ENCODE results near the gene ETFB. TPM values are rescaled to one million over a fixed set of nuclear protein-coding genes. Genes with fewer than 3 reads are reported as not detected.
A peak's percentile ranks its signal among the peaks of the same experiment; 100 is the strongest.

ETFB gene
- total RNA-seq, 1 donor from 2014 or later, result 36.9 TPM

GRCh38 chr19:51341976-51342580 is 24.1 kb downstream of the ETFB start, which contains the start of gene VSIG10L:
TSS of gene VSIG10L (minus strand) at chr19:51342139. CDS start at chr19:51342124, 15 bp downstream.
- Histone ChIP-seq H3K4me3 (ENCODE audit: low read depth, low read length) (no peak within 1 kb of the TSS), H3K27me3 (ENCODE audit: control insufficient read depth, insufficient read depth, low read length) (peaks cover 14% of the 10 kb centered on the region), H3K36me3 (ENCODE audit: control insufficient read depth, insufficient read depth, low read length) (no peaks in the 10 kb centered on the region)
- no peak for TF ChIP-seq CTCF (IDR thresholded peaks at IDR 0.05; ENCODE audit: insufficient read depth, low read length, poor library complexity, severe bottlenecking)
- DNase-seq (ENCODE audit: low read depth), result no peak

- H3K27me3 ChIP-seq (ENCODE audit: control insufficient read depth, insufficient read depth, low read length), result peaks cover 14% of the 10 kb centered on the region
- no peaks in the 10 kb centered on the region for H3K36me3 ChIP-seq (ENCODE audit: control insufficient read depth, insufficient read depth, low read length)
- no peak overlapping the region for H3K4me3 ChIP-seq (ENCODE audit: low read depth, low read length)
- TF ChIP-seq CTCF (IDR thresholded peaks at IDR 0.05; ENCODE audit: insufficient read depth, low read length, poor library complexity, severe bottlenecking), result no peak
- no peak for DNase-seq (ENCODE audit: low read depth)
These were observed 25.1 kb downstream of the ETFB start for GRCh38 chr19:51341066-51341465.

- Histone ChIP-seq H3K36me3 (ENCODE audit: control insufficient read depth, insufficient read depth, low read length) (no peaks in the 10 kb centered on the region), H3K4me3 (ENCODE audit: low read depth, low read length) (peak overlapping the region; percentile 73), H3K27me3 (ENCODE audit: control insufficient read depth, insufficient read depth, low read length) (peaks cover 14% of the 10 kb centered on the region)
- TF ChIP-seq CTCF (IDR thresholded peaks at IDR 0.05; ENCODE audit: insufficient read depth, low read length, poor library complexity, severe bottlenecking), result no peak
- peak; percentile 83 for DNase-seq (ENCODE audit: low read depth)
These were observed 26.2 kb downstream of the ETFB start for GRCh38 chr19:51339687-51340656.

- peaks cover 14% of the 10 kb centered on the region for H3K27me3 ChIP-seq (ENCODE audit: control insufficient read depth, insufficient read depth, low read length)
- no peak for TF ChIP-seq CTCF (IDR thresholded peaks at IDR 0.05; ENCODE audit: insufficient read depth, low read length, poor library complexity, severe bottlenecking)
- peak overlapping the region; percentile 73 for H3K4me3 ChIP-seq (ENCODE audit: low read depth, low read length)
- DNase-seq (ENCODE audit: low read depth), result no peak
- no peaks in the 10 kb centered on the region for H3K36me3 ChIP-seq (ENCODE audit: control insufficient read depth, insufficient read depth, low read length)
These were observed 26.9 kb downstream of the ETFB start for GRCh38 chr19:51339313-51339686.

- no peaks in the 10 kb centered on the region for H3K36me3 ChIP-seq (ENCODE audit: control insufficient read depth, insufficient read depth, low read length)
- H3K4me3 ChIP-seq (ENCODE audit: low read depth, low read length), result peak overlapping the region; percentile 73
- peak; percentile 79 for TF ChIP-seq CTCF (IDR thresholded peaks at IDR 0.05; ENCODE audit: insufficient read depth, low read length, poor library complexity, severe bottlenecking)
- peaks cover 14% of the 10 kb centered on the region for H3K27me3 ChIP-seq (ENCODE audit: control insufficient read depth, insufficient read depth, low read length)
- DNase-seq (ENCODE audit: low read depth), result no peak
These were observed 27.4 kb downstream of the ETFB start for GRCh38 chr19:51338563-51339312.
